Fibroblast of lung (primary cell): ENCODE results near the gene CACNB4. TPM values are rescaled to one million over a fixed set of nuclear protein-coding genes. Genes with fewer than 3 reads are reported as not detected.

Experiments
- DNase-seq, 2 donors: peaks; one replicate each; pipeline versions ENCODE4 v3.0.0 to v3.0.0-alpha.2; 2010; ENCODE audit warnings: low read depth in 2 of 2
- H2AFZ ChIP-seq: 2 replicates; pipeline ENCODE4 v1.5.1; 2012; ENCODE audit warnings: low read length, control low read depth, inconsistent platforms
- H3K27ac ChIP-seq: 2 replicates; pipeline ENCODE4 v1.5.1; 2011; ENCODE audit warnings: low read length, control low read depth; ENCODE audit not compliant: insufficient read depth
- H3K27me3 ChIP-seq: 2 replicates; pipeline ENCODE4 v1.5.1; 2011; ENCODE audit warnings: mild to moderate bottlenecking, low read length; ENCODE audit not compliant: control insufficient read depth, insufficient read depth
- H3K36me3 ChIP-seq: 2 replicates; pipeline ENCODE4 v1.5.1; 2011; ENCODE audit warnings: low read length; ENCODE audit not compliant: control insufficient read depth, insufficient read depth
- H3K4me1 ChIP-seq: 2 replicates; pipeline ENCODE4 v1.5.1; 2011; ENCODE audit warnings: low read length; ENCODE audit not compliant: control insufficient read depth, insufficient read depth; ENCODE audit errors: extremely low read depth
- H3K4me2 ChIP-seq: 2 replicates; pipeline ENCODE4 v1.5.1; 2011; ENCODE audit warnings: low read length, control low read depth; ENCODE audit not compliant: insufficient read depth; ENCODE audit errors: extremely low read depth
- H3K4me3 ChIP-seq, 4 experiments: fragments of 200-600 bp in 1 of 4; sonication (generic) in 1 of 4; replicated peaks in 1 of 4; 2 replicates each; pipeline ENCODE4 v1.5.1; 2011 to 2016; ENCODE audit warnings: low read length in 4 of 4, low read depth in 3 of 4, mild to moderate bottlenecking in 3 of 4, control low read depth in 2 of 4, inconsistent platforms in 1 of 4, mixed read lengths in 1 of 4; ENCODE audit not compliant: insufficient read depth in 1 of 4; ENCODE audit errors: control extremely low read depth in 1 of 4
- H3K79me2 ChIP-seq: 2 replicates; pipeline ENCODE4 v1.5.1; 2012; ENCODE audit warnings: mild to moderate bottlenecking, low read length, inconsistent platforms; ENCODE audit not compliant: control insufficient read depth, insufficient read depth
- H3K9ac ChIP-seq: 2 replicates; pipeline ENCODE4 v1.5.1; 2011; ENCODE audit warnings: mild to moderate bottlenecking, low read length, control low read depth; ENCODE audit not compliant: insufficient read depth
- H3K9me3 ChIP-seq: 2 replicates; pipeline ENCODE4 v1.5.1; 2012; ENCODE audit warnings: low read depth, low read length; ENCODE audit not compliant: control insufficient read depth, insufficient read depth
- H4K20me1 ChIP-seq: 2 replicates; pipeline ENCODE4 v1.5.1; 2011; ENCODE audit warnings: low read length; ENCODE audit not compliant: control insufficient read depth, insufficient read depth; ENCODE audit errors: extremely low read depth
- EZH2 ChIP-seq: IDR thresholded peaks from 2 replicates; pipeline ENCODE4 v1.5.1; 2012; ENCODE audit warnings: low read length, control low read depth, mild to moderate bottlenecking; ENCODE audit errors: missing control alignments
- polyA plus RNA-seq, 2 donors: library from polyadenylated mRNA; depleted of rRNA in 1 of 2; stranded (reverse) in 1 of 2; unstranded in 1 of 2; fragments of >200 nt; gene quantifications; 2 replicates each; pipeline ENCODE4 v1.2.1, GENCODE V29; 2011 to 2012; ENCODE audit warnings: missing spikeins in 1 of 2
- total RNA-seq: library from RNA; depleted of rRNA; stranded (reverse); fragments of >200 nt; gene quantifications from 2 replicates; pipeline ENCODE4 v1.2.1, GENCODE V29; 2014
- TF ChIP-seq, protein P1 (sequence below), 2 donors: IDR thresholded peaks in 1 of 2; conservative IDR thresholded peaks in 1 of 2; 1 replicate in 1 of 2; 2 replicates in 1 of 2; pipeline ENCODE4 v1.5.1; 2011 to 2012; ENCODE audit warnings: low read length in 2 of 2, control low read depth in 1 of 2, inconsistent platforms in 1 of 2, low read depth in 1 of 2, mild to moderate bottlenecking in 1 of 2

CACNB4 gene
- total and polyA plus RNA-seq, 2 donors (not counting 1 experiment from before 2014, with no cell fraction given): 0.66 to 2.5 TPM

DNA sequence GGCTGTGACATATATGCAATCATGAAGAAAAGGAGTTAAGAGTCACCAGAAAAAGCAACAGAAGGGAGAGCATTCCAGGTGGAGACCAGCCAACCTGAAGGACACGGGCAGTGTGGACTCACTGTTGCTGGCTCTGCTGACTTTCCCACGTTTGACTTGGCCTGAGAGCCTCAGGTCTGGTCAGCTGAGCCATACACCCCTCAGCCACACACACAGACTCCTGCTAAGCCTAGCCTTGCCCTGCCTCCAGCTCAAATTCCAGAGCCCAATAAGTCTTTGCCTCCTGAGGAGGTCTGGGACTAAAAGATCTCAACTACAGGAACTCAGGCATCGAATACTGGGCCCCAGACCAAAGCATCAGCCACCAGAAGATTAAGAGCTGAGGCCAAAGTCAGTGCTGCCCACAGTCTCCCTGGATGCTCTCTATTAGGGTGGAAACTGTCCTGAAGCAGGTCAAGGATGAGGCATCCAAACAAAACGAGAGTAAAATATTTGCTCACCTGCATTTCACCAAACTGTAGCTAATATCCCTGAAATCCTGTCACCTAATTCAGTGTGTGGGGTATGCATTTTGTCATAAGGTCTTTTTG lies 23.3 kb downstream of the CACNB4 start:
- Histone ChIP-seq H3K4me1 (no peaks in the 10 kb centered on the region), H3K36me3 (no peaks in the 10 kb centered on the region), H3K4me3 (no peak overlapping the region), H3K9ac (no peak overlapping the region), H2AFZ (no peak overlapping the region), H3K9me3 (no peaks in the 10 kb centered on the region), H3K27ac (no peak overlapping the region), H3K79me2 (no peaks in the 10 kb centered on the region), H3K27me3 (no peaks in the 10 kb centered on the region), H3K4me2 (no peak overlapping the region), H4K20me1 (no peaks in the 10 kb centered on the region)
- TF ChIP-seq, protein P1, sequence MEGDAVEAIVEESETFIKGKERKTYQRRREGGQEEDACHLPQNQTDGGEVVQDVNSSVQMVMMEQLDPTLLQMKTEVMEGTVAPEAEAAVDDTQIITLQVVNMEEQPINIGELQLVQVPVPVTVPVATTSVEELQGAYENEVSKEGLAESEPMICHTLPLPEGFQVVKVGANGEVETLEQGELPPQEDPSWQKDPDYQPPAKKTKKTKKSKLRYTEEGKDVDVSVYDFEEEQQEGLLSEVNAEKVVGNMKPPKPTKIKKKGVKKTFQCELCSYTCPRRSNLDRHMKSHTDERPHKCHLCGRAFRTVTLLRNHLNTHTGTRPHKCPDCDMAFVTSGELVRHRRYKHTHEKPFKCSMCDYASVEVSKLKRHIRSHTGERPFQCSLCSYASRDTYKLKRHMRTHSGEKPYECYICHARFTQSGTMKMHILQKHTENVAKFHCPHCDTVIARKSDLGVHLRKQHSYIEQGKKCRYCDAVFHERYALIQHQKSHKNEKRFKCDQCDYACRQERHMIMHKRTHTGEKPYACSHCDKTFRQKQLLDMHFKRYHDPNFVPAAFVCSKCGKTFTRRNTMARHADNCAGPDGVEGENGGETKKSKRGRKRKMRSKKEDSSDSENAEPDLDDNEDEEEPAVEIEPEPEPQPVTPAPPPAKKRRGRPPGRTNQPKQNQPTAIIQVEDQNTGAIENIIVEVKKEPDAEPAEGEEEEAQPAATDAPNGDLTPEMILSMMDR (conservative IDR thresholded peaks at IDR 0.05 in 1 of 2, IDR thresholded peaks at IDR 0.05 in 1 of 2; ENCODE audit: low read depth in 1 of 2, low read length in 2 of 2): no peak
- TF ChIP-seq EZH2: no peak
- DNase-seq: no peak

DNA sequence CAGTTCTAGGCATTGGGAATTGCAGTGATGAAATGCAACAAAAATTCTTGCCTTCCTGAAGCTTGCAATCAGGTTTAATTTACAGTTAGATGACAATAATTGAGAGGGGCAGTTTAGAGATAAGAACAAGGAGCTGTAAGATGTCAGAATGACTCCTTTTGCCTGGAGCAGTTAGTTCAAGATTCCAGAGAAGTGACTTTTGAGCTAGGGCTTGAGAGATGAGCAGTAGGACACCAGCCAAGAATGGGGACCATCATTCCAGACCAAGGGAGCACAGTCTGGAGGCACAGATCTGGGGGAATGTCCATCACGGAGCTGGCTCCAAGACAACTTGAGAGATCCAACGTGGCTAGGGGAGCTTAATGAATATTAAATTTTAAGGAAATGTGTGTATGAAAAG lies 26.8 kb downstream of the CACNB4 start:
- Histone ChIP-seq H4K20me1 (no peaks in the 10 kb centered on the region), H3K27ac (no peak overlapping the region), H3K9ac (no peak overlapping the region), H3K9me3 (no peaks in the 10 kb centered on the region), H3K4me3 (no peak overlapping the region), H3K27me3 (peaks cover 2% of the 10 kb centered on the region), H3K4me2 (no peak overlapping the region), H3K36me3 (no peaks in the 10 kb centered on the region), H2AFZ (no peak overlapping the region), H3K79me2 (no peaks in the 10 kb centered on the region), H3K4me1 (no peaks in the 10 kb centered on the region)
- DNase-seq: no peak
- no peak for TF ChIP-seq EZH2
- TF ChIP-seq, protein P1 (conservative IDR thresholded peaks at IDR 0.05 in 1 of 2, IDR thresholded peaks at IDR 0.05 in 1 of 2; ENCODE audit: low read depth in 1 of 2, low read length in 2 of 2): no peak

DNA sequence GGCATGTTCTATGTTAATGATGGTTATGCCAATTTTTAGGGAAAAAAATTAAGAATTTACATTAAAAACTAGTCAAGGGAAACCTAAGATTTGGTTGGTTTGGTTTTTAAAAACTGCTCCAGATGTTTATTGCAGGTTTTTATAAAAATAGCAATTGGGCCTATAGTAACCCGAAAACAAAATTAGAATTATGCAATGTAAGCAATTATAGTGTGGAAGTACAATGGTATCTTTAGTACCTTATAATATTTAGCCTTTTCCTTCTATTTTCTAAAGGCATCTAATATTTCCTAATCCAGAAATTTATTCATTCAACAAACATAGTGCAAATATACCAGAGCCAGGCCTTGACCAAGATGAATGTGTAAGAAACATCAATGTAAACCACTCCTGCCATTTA lies 27.3 kb downstream of the CACNB4 start:
- H3K9ac ChIP-seq: no peak overlapping the region
- no peaks in the 10 kb centered on the region for H4K20me1 ChIP-seq
- H3K27me3 ChIP-seq: peaks cover 2% of the 10 kb centered on the region
- no peak overlapping the region for H3K4me3 ChIP-seq
- no peaks in the 10 kb centered on the region for H3K79me2 ChIP-seq
- no peaks in the 10 kb centered on the region for H3K36me3 ChIP-seq
- DNase-seq: no peak
- TF ChIP-seq EZH2: no peak
- TF ChIP-seq, protein P1 (conservative IDR thresholded peaks at IDR 0.05 in 1 of 2, IDR thresholded peaks at IDR 0.05 in 1 of 2; ENCODE audit: low read depth in 1 of 2, low read length in 2 of 2): no peak
- H3K4me1 ChIP-seq: no peaks in the 10 kb centered on the region
- no peak overlapping the region for H2AFZ ChIP-seq
- H3K9me3 ChIP-seq: no peaks in the 10 kb centered on the region
- H3K4me2 ChIP-seq: no peak overlapping the region
- H3K27ac ChIP-seq: no peak overlapping the region
